Measurements from ENCODE around the gene PCID2. TPM values are rescaled to one million over a fixed set of nuclear protein-coding genes. Genes with fewer than 3 reads are reported as not detected.

The PCID2 gene
- total and polyA plus RNA-seq, 2 of the 13 experiments (the other 11 are each of a cell fraction or from before 2014, with no cell fraction given): 65.0 to 111 TPM

DNA sequence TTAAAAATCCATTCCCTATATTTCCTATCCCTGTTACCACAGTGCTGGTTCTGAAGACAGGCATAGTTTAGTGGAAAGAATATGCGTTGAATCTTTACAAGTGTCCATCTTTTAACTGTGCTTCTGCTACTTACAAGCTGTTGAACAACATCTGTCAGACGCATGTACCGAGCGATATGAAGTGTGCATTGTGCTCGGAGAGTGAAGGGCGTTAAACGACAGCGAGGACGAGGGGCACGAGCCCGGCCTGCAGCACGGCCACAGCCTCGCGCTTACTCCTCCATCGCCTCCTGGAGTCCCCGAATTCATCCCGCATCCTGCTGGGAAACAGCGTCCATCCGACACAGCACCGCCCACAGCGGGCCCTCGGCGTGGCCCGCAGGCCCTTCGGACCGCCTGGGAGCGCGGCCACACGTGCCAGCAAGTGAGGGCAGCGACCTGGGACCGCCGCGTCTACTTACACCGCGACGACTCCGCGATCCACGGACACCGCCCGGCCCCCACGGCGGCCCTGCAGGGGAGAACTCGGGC lies 514 bp downstream of the PCID2 start (continued):
- TF ChIP-seq, protein P1, sequence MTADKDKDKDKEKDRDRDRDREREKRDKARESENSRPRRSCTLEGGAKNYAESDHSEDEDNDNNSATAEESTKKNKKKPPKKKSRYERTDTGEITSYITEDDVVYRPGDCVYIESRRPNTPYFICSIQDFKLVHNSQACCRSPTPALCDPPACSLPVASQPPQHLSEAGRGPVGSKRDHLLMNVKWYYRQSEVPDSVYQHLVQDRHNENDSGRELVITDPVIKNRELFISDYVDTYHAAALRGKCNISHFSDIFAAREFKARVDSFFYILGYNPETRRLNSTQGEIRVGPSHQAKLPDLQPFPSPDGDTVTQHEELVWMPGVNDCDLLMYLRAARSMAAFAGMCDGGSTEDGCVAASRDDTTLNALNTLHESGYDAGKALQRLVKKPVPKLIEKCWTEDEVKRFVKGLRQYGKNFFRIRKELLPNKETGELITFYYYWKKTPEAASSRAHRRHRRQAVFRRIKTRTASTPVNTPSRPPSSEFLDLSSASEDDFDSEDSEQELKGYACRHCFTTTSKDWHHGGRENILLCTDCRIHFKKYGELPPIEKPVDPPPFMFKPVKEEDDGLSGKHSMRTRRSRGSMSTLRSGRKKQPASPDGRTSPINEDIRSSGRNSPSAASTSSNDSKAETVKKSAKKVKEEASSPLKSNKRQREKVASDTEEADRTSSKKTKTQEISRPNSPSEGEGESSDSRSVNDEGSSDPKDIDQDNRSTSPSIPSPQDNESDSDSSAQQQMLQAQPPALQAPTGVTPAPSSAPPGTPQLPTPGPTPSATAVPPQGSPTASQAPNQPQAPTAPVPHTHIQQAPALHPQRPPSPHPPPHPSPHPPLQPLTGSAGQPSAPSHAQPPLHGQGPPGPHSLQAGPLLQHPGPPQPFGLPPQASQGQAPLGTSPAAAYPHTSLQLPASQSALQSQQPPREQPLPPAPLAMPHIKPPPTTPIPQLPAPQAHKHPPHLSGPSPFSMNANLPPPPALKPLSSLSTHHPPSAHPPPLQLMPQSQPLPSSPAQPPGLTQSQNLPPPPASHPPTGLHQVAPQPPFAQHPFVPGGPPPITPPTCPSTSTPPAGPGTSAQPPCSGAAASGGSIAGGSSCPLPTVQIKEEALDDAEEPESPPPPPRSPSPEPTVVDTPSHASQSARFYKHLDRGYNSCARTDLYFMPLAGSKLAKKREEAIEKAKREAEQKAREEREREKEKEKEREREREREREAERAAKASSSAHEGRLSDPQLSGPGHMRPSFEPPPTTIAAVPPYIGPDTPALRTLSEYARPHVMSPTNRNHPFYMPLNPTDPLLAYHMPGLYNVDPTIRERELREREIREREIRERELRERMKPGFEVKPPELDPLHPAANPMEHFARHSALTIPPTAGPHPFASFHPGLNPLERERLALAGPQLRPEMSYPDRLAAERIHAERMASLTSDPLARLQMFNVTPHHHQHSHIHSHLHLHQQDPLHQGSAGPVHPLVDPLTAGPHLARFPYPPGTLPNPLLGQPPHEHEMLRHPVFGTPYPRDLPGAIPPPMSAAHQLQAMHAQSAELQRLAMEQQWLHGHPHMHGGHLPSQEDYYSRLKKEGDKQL (CRISPR knock-in tag; IDR thresholded peaks at IDR 0.05; ENCODE audit: low read depth): peak; percentile 17; the same call in 1 of the 2 replicates
- TF ChIP-seq, protein P2, sequence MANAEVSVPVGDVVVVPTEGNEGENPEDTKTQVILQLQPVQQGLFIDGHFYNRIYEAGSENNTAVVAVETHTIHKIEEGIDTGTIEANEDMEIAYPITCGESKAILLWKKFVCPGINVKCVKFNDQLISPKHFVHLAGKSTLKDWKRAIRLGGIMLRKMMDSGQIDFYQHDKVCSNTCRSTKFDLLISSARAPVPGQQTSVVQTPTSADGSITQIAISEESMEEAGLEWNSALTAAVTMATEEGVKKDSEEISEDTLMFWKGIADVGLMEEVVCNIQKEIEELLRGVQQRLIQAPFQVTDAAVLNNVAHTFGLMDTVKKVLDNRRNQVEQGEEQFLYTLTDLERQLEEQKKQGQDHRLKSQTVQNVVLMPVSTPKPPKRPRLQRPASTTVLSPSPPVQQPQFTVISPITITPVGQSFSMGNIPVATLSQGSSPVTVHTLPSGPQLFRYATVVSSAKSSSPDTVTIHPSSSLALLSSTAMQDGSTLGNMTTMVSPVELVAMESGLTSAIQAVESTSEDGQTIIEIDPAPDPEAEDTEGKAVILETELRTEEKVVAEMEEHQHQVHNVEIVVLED (CRISPR knock-in tag; IDR thresholded peaks at IDR 0.05; ENCODE audit: borderline replicate concordance): no peak
- TF ChIP-seq ZNF530 (CRISPR knock-in tag; IDR thresholded peaks at IDR 0.05; ENCODE audit: low read depth) (peak; percentile 10; the same call in 1 of the 2 replicates), ZNF773 (CRISPR knock-in tag; IDR thresholded peaks at IDR 0.05; ENCODE audit: borderline replicate concordance) (0 out of 2 replicates have a peak, but pooled peaks have one; percentile 75), ZNF570 (CRISPR knock-in tag; IDR thresholded peaks at IDR 0.05; ENCODE audit: borderline replicate concordance) (no peak)
- TF ChIP-seq, protein P3, sequence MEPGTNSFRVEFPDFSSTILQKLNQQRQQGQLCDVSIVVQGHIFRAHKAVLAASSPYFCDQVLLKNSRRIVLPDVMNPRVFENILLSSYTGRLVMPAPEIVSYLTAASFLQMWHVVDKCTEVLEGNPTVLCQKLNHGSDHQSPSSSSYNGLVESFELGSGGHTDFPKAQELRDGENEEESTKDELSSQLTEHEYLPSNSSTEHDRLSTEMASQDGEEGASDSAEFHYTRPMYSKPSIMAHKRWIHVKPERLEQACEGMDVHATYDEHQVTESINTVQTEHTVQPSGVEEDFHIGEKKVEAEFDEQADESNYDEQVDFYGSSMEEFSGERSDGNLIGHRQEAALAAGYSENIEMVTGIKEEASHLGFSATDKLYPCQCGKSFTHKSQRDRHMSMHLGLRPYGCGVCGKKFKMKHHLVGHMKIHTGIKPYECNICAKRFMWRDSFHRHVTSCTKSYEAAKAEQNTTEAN (CRISPR knock-in tag; conservative IDR thresholded peaks at IDR 0.05): 0 out of 2 replicates have a peak, but pooled peaks have one; percentile 22
- TF ChIP-seq, protein P4, sequence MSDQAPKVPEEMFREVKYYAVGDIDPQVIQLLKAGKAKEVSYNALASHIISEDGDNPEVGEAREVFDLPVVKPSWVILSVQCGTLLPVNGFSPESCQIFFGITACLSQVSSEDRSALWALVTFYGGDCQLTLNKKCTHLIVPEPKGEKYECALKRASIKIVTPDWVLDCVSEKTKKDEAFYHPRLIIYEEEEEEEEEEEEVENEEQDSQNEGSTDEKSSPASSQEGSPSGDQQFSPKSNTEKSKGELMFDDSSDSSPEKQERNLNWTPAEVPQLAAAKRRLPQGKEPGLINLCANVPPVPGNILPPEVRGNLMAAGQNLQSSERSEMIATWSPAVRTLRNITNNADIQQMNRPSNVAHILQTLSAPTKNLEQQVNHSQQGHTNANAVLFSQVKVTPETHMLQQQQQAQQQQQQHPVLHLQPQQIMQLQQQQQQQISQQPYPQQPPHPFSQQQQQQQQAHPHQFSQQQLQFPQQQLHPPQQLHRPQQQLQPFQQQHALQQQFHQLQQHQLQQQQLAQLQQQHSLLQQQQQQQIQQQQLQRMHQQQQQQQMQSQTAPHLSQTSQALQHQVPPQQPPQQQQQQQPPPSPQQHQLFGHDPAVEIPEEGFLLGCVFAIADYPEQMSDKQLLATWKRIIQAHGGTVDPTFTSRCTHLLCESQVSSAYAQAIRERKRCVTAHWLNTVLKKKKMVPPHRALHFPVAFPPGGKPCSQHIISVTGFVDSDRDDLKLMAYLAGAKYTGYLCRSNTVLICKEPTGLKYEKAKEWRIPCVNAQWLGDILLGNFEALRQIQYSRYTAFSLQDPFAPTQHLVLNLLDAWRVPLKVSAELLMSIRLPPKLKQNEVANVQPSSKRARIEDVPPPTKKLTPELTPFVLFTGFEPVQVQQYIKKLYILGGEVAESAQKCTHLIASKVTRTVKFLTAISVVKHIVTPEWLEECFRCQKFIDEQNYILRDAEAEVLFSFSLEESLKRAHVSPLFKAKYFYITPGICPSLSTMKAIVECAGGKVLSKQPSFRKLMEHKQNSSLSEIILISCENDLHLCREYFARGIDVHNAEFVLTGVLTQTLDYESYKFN (CRISPR knock-in tag; conservative IDR thresholded peaks at IDR 0.05): 0 out of 2 replicates have a peak, but pooled peaks have one; percentile 4
- TF ChIP-seq, protein P5, sequence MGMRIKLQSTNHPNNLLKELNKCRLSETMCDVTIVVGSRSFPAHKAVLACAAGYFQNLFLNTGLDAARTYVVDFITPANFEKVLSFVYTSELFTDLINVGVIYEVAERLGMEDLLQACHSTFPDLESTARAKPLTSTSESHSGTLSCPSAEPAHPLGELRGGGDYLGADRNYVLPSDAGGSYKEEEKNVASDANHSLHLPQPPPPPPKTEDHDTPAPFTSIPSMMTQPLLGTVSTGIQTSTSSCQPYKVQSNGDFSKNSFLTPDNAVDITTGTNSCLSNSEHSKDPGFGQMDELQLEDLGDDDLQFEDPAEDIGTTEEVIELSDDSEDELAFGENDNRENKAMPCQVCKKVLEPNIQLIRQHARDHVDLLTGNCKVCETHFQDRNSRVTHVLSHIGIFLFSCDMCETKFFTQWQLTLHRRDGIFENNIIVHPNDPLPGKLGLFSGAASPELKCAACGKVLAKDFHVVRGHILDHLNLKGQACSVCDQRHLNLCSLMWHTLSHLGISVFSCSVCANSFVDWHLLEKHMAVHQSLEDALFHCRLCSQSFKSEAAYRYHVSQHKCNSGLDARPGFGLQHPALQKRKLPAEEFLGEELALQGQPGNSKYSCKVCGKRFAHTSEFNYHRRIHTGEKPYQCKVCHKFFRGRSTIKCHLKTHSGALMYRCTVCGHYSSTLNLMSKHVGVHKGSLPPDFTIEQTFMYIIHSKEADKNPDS (CRISPR knock-in tag; IDR thresholded peaks at IDR 0.05): 0 out of 2 replicates have a peak, but pooled peaks have one; percentile 3

Measured in HepG2 (cell line).